ENCODE data around the gene GDF15.
"Not testable (repeated sequence)": the region's sequence is repeated elsewhere in the genome, so short reads cannot be mapped to it uniquely, and the experiment has no call there.

Gene GDF15

GRCh38 chr19:18396471-18397241, 10.7 kb downstream of the GDF15 start:
- no peak for DNase-seq (ENCODE audit: insufficient read length, low spot score)
- no peak for FAIRE-seq
- no peak for TF ChIP-seq CTCF (IDR thresholded peaks at IDR 0.05; ENCODE audit: insufficient read depth, missing control alignments)

DNA sequence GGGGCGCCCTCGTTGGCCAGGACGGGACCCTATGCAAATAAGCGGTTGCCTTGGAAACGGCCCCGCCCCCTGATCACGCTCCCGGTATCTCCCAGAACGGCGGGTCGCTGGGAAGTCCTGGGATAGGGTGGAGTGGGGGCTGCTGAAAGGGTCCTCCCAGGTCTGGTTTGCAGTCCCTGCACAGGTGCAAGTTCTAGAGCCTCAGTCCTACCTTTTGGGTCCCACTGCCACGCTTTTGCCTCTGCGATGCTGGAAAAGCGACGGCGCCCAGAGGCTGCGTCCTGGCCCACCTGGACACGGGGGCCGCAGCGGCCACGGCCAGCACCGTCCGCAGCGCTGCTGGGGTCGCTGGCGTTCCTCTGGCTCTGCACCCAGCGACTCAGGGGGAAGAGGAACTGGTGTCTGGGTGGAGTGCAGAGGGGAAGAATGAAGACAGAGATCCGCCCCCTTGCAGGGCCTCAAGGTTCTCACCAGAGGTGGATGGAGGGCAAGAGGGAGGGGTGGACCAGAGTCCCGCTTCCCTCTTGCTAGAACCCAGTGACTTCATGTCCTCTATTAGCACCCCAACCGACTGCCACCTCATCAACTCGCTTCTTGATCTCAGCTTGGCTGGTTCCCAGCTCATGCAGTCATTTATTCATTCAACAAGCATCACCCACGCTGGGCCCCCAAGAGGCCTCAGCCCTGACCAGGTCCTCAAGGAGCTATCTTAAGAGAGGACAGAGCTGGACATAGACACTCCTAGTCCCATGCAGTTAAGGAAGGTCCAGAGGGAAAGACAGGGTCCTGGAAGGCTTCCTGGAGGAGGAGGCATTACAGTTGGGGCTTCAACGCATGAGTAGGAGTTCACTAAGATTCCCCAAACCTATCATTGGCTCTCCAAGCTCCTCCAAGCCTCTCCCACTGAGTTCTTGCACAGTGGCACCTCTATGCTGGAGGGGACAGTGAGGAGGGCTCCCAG, 11.6 kb downstream of the GDF15 start, which contains the start of gene LRRC25:
Gene LRRC25 (minus strand): TSS at position 381 of the 961 bp plus-strand sequence. CDS start 659 bp downstream, outside the sequence.
- DNase-seq (ENCODE audit: insufficient read length, low spot score) = no peak
- FAIRE-seq = no peak
- TF ChIP-seq CTCF (IDR thresholded peaks at IDR 0.05; ENCODE audit: insufficient read depth, missing control alignments) = no peak

DNA sequence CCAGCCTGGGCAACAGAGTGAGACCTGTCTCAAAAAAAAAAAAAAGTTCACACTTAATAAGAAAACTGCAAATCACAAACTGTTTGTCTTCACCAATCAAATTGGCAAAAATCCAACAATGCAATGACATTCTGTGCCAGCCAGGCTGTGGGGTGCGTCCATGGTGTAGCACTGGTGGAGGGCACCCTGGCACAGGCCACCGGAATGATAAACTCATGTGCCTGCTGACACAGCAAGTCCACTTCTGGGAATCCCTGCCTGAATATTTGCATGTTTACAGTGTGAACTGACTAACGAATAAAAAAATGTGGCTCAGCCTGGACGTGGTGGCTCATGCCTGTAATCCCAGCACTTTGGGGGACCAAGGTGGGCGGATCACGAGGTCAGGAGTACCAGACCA, 13.1 kb downstream of the GDF15 start:
- DNase-seq (ENCODE audit: insufficient read length, low spot score) (no peak), FAIRE-seq (no peak)
- TF ChIP-seq CTCF (IDR thresholded peaks at IDR 0.05; ENCODE audit: insufficient read depth, missing control alignments) = no peak

- DNase-seq (ENCODE audit: insufficient read length, low spot score) (no peak), FAIRE-seq (no peak)
- peak; percentile 2 for TF ChIP-seq CTCF (IDR thresholded peaks at IDR 0.05; ENCODE audit: insufficient read depth, missing control alignments)
Measured at GRCh38 chr19:18401580-18402112, 15.7 kb downstream of the GDF15 start.

- FAIRE-seq; DNase-seq (ENCODE audit: insufficient read length, low spot score): not testable (repeated sequence)
Measured at GRCh38 chr19:18402455-18403248, 16.7 kb downstream of the GDF15 start.

GRCh38 chr19:18405754-18406153, 19.8 kb downstream of the GDF15 start:
- FAIRE-seq; DNase-seq (ENCODE audit: insufficient read length, low spot score): not testable (repeated sequence)

- no peak for FAIRE-seq
- no peak for TF ChIP-seq CTCF (IDR thresholded peaks at IDR 0.05; ENCODE audit: insufficient read depth, missing control alignments)
- no peak for DNase-seq (ENCODE audit: insufficient read length, low spot score)
Measured at GRCh38 chr19:18406749-18407148, 20.8 kb downstream of the GDF15 start.
